Measurements from ENCODE around the gene ANKS1A. TPM values are rescaled to one million over a fixed set of nuclear protein-coding genes. Genes with fewer than 3 reads are reported as not detected.
A peak's percentile ranks its signal among the peaks of the same experiment; 100 is the strongest.

ANKS1A gene
- total RNA-seq, 2 donors from 2014 or later: 34.9 to 36.4 TPM

- no peaks in the 10 kb centered on the region for H3K36me3 ChIP-seq (ENCODE audit: control insufficient read depth, insufficient read depth, low read length)
- DNase-seq: no peak
- no peaks in the 10 kb centered on the region for H3K9me3 Mint-ChIP-seq
Measured at GRCh38 chr6:35139470-35139869, 250.4 kb downstream of the ANKS1A start.

GRCh38 chr6:35139924-35140638 lies 251.0 kb downstream of the ANKS1A start:
- Histone ChIP-seq H3K27me3 (ENCODE audit: control insufficient read depth, insufficient read depth, low read length, poor library complexity, severe bottlenecking) (no peaks in the 10 kb centered on the region), H3K9me3 (ENCODE audit: control insufficient read depth, low read length) (no peaks in the 10 kb centered on the region), H3K4me1 (ENCODE audit: control insufficient read depth, insufficient read depth, low read length) (no peaks in the 10 kb centered on the region), H3K9ac (ENCODE audit: extremely low read depth, low read length, poor library complexity, severe bottlenecking) (no peak overlapping the region), H3K27ac (ENCODE audit: low read depth, low read length) (no peak overlapping the region), H3K36me3 (ENCODE audit: control insufficient read depth, insufficient read depth, low read length) (no peaks in the 10 kb centered on the region), H3K4me3 (ENCODE audit: low read length) (no peak overlapping the region)
- TF ChIP-seq CTCF (conservative IDR thresholded peaks at IDR 0.05): peak; percentile 97
- 34 to 45% methylated on average over 10 to 17 of the region's 17 CpGs for whole genome bisulfite sequencing, 2 experiments (ENCODE audit: insufficient coverage in 1 of 2, insufficient read length in 1 of 2)
- H3K27ac Mint-ChIP-seq: no peak overlapping the region
- DNase-seq: peak; percentile 80
- H3K36me3 Mint-ChIP-seq (ENCODE audit: low read depth): no peaks in the 10 kb centered on the region
- H3K4me3 Mint-ChIP-seq: no peak overlapping the region
- H3K9me3 Mint-ChIP-seq: no peaks in the 10 kb centered on the region
- peaks cover 3% of the 10 kb centered on the region for H3K4me1 Mint-ChIP-seq
- peaks cover 28% of the 10 kb centered on the region for H3K27me3 Mint-ChIP-seq (ENCODE audit: insufficient read depth)

More at GRCh38 chr6:35139470-35139869, 250.4 kb downstream of the ANKS1A start:
- Mint-ChIP-seq H3K4me3 (no peak overlapping the region), H3K27me3 (ENCODE audit: insufficient read depth) (peaks cover 28% of the 10 kb centered on the region), H3K4me1 (peaks cover 3% of the 10 kb centered on the region), H3K36me3 (ENCODE audit: low read depth) (no peaks in the 10 kb centered on the region), H3K27ac (no peak overlapping the region)
- no peaks in the 10 kb centered on the region for H3K9me3 ChIP-seq (ENCODE audit: control insufficient read depth, low read length)
- no peak overlapping the region for H3K9ac ChIP-seq (ENCODE audit: extremely low read depth, low read length, poor library complexity, severe bottlenecking)
- no peaks in the 10 kb centered on the region for H3K27me3 ChIP-seq (ENCODE audit: control insufficient read depth, insufficient read depth, low read length, poor library complexity, severe bottlenecking)
- no peak overlapping the region for H3K4me3 ChIP-seq (ENCODE audit: low read length)
- WGBS, 2 experiments (ENCODE audit: insufficient coverage in 1 of 2, insufficient read length in 1 of 2): 83 to 97% methylated on average over 1 to 2 of the region's 2 CpGs
- no peak overlapping the region for H3K27ac ChIP-seq (ENCODE audit: low read depth, low read length)
- no peaks in the 10 kb centered on the region for H3K4me1 ChIP-seq (ENCODE audit: control insufficient read depth, insufficient read depth, low read length)
- TF ChIP-seq CTCF (conservative IDR thresholded peaks at IDR 0.05): no peak

- no peak for TF ChIP-seq CTCF (conservative IDR thresholded peaks at IDR 0.05)
- no peaks in the 10 kb centered on the region for H3K9me3 Mint-ChIP-seq
- Histone ChIP-seq H3K9ac (ENCODE audit: extremely low read depth, low read length, poor library complexity, severe bottlenecking) (no peak overlapping the region), H3K9me3 (ENCODE audit: control insufficient read depth, low read length) (no peaks in the 10 kb centered on the region), H3K4me1 (ENCODE audit: control insufficient read depth, insufficient read depth, low read length) (no peaks in the 10 kb centered on the region), H3K4me3 (ENCODE audit: low read length) (no peak overlapping the region), H3K27ac (ENCODE audit: low read depth, low read length) (peak overlapping the region; percentile 17), H3K27me3 (ENCODE audit: control insufficient read depth, insufficient read depth, low read length, poor library complexity, severe bottlenecking) (no peaks in the 10 kb centered on the region), H3K36me3 (ENCODE audit: control insufficient read depth, insufficient read depth, low read length) (no peaks in the 10 kb centered on the region)
- 89 to 100% methylated on average over 3 to 14 of the region's 15 CpGs for WGBS, 2 experiments (ENCODE audit: insufficient coverage in 1 of 2, insufficient read length in 1 of 2)
- peaks cover 28% of the 10 kb centered on the region for H3K27me3 Mint-ChIP-seq (ENCODE audit: insufficient read depth)
- H3K27ac Mint-ChIP-seq: no peak overlapping the region
- no peaks in the 10 kb centered on the region for H3K36me3 Mint-ChIP-seq (ENCODE audit: low read depth)
- no peak for DNase-seq
- H3K4me3 Mint-ChIP-seq: no peak overlapping the region
- H3K4me1 Mint-ChIP-seq: peaks cover 3% of the 10 kb centered on the region
Measured at GRCh38 chr6:35140639-35141006, 251.6 kb downstream of the ANKS1A start.

Other genes starting within 250 kb of the ANKS1A start
- 10 to 100 TPM; 73.0 to 90.5 TPM for gene ILRUN, start 192.5 kb upstream of the ANKS1A start, total RNA-seq
- 100 to 1,000 TPM; 150 to 159 TPM for gene SNRPC, start 131.8 kb upstream of the ANKS1A start, total RNA-seq
- gene BLTP3A, start 97.2 kb upstream of the ANKS1A start, total RNA-seq: 10 to 100 TPM; 18.6 to 22.5 TPM
- 10 to 100 TPM; 44.7 to 50.4 TPM for gene TAF11, start 1.2 kb upstream of the ANKS1A start, total RNA-seq

Data from endodermal cell (in vitro differentiated cells).